H1 (cell line): Measurements from ENCODE around the gene RAD51B. TPM values are rescaled to one million over a fixed set of nuclear protein-coding genes. Genes with fewer than 3 reads are reported as not detected.

Experiments
- BRCA1 ChIP-seq: IDR thresholded peaks from 2 replicates; pipeline ENCODE4 v1.6.1; 2012; ENCODE audit warnings: low read depth, low read length, improper control_type of control experiment
- EP300 ChIP-seq, 2 experiments: IDR thresholded peaks; 1 replicate in 1 of 2; 2 replicates in 1 of 2; pipeline ENCODE4 v1.6.1; 2011 to 2012; ENCODE audit warnings: low read depth in 2 of 2, low read length in 2 of 2, mild to moderate bottlenecking in 2 of 2, borderline replicate concordance in 1 of 2, inconsistent platforms in 1 of 2, moderate library complexity in 1 of 2
- JUN ChIP-seq: IDR thresholded peaks from 2 replicates; pipeline ENCODE4 v1.6.1; 2011; ENCODE audit warnings: low read depth, mild to moderate bottlenecking, improper control_type of control experiment, low read length
- PHF8 ChIP-seq: fragments of 200-600 bp; sonication (generic); conservative IDR thresholded peaks from 2 replicates; pipeline ENCODE4 v1.7.1; 2012; ENCODE audit warnings: low read depth, mild to moderate bottlenecking, inconsistent platforms, low read length, moderate library complexity
- POLR2A ChIP-seq, 2 experiments: IDR thresholded peaks; 1 replicate in 1 of 2; 2 replicates in 1 of 2; pipeline ENCODE4 v1.6.1; 2011; ENCODE audit warnings: low read depth in 2 of 2, low read length in 2 of 2, mild to moderate bottlenecking in 2 of 2; ENCODE audit errors: control extremely low read depth in 1 of 2
- SP4 ChIP-seq: IDR thresholded peaks from 2 replicates; pipeline ENCODE4 v1.6.1; 2012; ENCODE audit warnings: low read length, inconsistent platforms
- TBP ChIP-seq: IDR thresholded peaks from 2 replicates; pipeline ENCODE4 v1.6.1; 2011; ENCODE audit warnings: low read depth, low read length, improper control_type of control experiment
- polyA plus RNA-seq, 7 experiments: library from polyadenylated mRNA; depleted of rRNA in 3 of 7; stranded (reverse) in 5 of 7; unstranded in 2 of 7; fragments of >200 nt in 5 of 7; fragments of 200-250 nt in 2 of 7; gene quantifications; 1 replicate in 5 of 7; 2 replicates in 1 of 7; 4 replicates in 1 of 7; pipeline versions ENCODE4 v1.2.1 to v1.2.3, GENCODE V29; 2011 to 2013; ENCODE audit warnings: missing spikeins in 2 of 7, mixed read lengths in 2 of 7
- total RNA-seq: library from RNA; stranded (reverse); fragmentation: NEBNext Ultra II Directional; extraction: Animal tissue kit (Norgen Biotek cat#: 25700); gene quantifications from 2 replicates; pipeline ENCODE4 v1.2.1, GENCODE V29; 2021
- TF ChIP-seq, protein P1 (sequence below): IDR thresholded peaks from 2 replicates; pipeline ENCODE4 v1.6.1; 2012; ENCODE audit warnings: inconsistent platforms

RAD51B gene
- total and polyA plus RNA-seq, 2 of the 8 experiments (the other 6 are each of a cell fraction or from before 2014, with no cell fraction given), result 3.9 to 14.9 TPM

DNA sequence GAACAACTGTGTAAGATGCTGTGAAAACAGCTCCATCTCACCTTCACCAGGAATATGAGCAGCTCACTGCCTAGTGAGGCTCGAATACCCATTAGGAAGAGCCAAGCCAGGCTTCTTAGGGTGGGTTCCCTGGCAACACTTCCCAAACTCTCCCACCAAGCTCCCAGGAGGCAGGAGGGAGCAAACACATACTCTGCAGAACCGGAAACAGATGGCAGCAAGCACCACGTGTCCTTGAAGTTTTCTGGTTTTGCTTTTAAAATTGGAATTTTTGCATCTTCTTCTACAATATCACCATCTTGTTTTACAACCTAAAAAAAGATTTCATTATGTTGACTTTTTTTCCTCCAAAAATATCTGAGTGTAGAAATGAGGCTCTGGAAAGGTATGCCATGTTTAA, 786.6 kb downstream of the RAD51B start (continued):
- TF ChIP-seq JUN (no peak), PHF8 (no peak), BRCA1 (no peak), POLR2A (IDR thresholded peaks at IDR 0.05; ENCODE audit: control extremely low read depth in 1 of 2, low read depth in 2 of 2, low read length in 2 of 2) (no peak), EP300 (IDR thresholded peaks at IDR 0.05; ENCODE audit: borderline replicate concordance in 1 of 2, low read depth in 2 of 2, low read length in 2 of 2) (no peak), SP4 (no peak), TBP (no peak)
- TF ChIP-seq, protein P1, sequence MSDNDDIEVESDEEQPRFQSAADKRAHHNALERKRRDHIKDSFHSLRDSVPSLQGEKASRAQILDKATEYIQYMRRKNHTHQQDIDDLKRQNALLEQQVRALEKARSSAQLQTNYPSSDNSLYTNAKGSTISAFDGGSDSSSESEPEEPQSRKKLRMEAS, result no peak
